Cerebellar cortex (tissue), 1 donor: ENCODE data around the gene TBC1D3G.
"Not testable (repeated sequence)": the region's sequence is repeated elsewhere in the genome, so short reads cannot be mapped to it uniquely, and the experiment has no call there.

Experiments used
- DNase-seq: peaks from one replicate; pipeline ENCODE4 v3.0.0-alpha.2; 2015; ENCODE audit warnings: low spot score

TBC1D3G gene

DNA sequence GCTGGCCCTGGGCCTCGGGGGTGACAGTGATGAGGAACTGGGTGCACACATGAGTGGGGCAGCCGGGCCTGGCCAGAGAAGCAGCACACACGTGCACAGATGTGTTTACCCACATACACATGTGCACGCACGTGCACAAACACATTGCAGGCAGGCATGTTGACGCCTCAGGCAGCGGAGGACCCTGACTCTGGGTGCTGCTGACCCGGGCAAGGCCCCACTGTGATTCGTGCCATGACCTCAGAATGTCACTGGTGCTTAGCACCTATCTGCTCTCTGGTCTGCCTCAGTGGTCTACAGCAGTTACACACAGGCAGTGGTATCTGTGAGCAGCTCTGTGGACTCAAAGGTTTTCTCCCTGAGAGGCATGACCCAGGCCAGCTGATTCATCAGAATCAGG is at the start of gene TBC1D3G:
TBC1D3G (plus strand) TSS at position 301 of the 400 bp plus-strand sequence. CDS start 1,528 bp downstream, outside the sequence.
- DNase-seq = not testable (repeated sequence)

DNA sequence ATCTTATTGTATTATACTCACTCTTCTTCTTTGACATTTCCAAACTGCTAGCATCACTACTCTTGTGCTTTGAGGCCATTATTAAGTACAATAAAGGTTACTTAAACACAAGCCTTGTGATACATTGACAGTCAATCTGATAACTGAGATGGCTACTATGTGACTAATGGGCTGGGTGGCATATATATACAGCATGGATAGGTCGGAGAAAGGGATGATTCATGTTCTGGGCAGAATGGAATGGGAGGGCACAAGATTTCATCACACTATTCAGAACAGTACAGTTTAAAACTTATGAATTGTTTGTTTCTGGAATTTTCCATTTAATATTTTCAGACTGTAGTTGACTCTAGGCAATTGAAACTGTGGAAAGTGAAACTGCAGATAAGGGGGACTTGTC is 40.4 kb upstream of the TBC1D3G start:
- not testable (repeated sequence) for DNase-seq

GRCh38 chr17:36284219-36284618 is 39.5 kb upstream of the TBC1D3G start:
- DNase-seq = not testable (repeated sequence)

GRCh38 chr17:36289965-36290612 is 33.6 kb upstream of the TBC1D3G start:
- not testable (repeated sequence) for DNase-seq

- not testable (repeated sequence) for DNase-seq
Measured at GRCh38 chr17:36295161-36295560, 28.5 kb upstream of the TBC1D3G start.

DNA sequence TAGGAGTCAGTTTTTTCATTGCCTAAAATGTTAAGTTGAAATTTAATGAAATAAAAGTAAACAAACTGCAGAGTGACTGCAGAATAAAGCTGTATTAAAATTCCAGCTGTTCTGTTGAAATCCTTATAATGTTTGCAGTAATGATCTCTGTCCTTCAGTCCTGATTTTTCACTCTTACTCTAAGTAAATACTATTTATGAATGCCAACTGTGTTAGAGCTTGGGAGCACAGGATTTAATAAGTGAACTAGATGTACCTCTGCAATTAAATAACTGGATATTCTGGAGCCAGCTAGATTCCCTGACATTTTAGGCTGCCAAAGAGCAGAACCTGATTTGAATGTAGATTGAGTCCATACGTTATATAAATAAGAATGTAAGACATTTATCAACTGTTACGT is 7.9 kb upstream of the TBC1D3G start:
- not testable (repeated sequence) for DNase-seq

GRCh38 chr17:36362496-36362895 is 38.8 kb downstream of the TBC1D3G start:
- DNase-seq = not testable (repeated sequence)

DNA sequence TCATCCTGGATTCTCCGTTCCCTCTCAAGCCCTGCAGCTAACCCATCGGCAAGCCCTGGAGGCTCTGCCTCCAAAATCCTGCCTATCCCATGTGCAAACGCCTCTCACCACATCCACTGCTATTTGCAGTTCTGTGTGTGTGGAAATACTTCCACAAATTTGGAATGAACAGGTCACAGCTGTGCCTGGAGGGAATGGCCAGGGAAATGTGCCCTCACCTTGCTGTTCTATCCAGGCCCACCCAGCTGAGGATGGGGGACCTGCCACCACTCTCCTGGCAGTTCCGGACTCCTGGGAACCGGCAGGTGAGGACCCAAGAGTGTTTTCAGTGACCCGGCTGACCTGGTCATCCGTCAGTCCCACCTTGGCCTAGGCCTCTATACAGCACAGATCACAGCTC is 52.3 kb downstream of the TBC1D3G start:
- not testable (repeated sequence) for DNase-seq
